NCI-H1436 (cell line): Measurements from ENCODE around the gene PIMREG.

ENCODE experiments used
- DNase-seq: peaks from one replicate; lab custom pipeline; 2025; lab: John Stamatoyannopoulos, UW

The PIMREG gene

DNA sequence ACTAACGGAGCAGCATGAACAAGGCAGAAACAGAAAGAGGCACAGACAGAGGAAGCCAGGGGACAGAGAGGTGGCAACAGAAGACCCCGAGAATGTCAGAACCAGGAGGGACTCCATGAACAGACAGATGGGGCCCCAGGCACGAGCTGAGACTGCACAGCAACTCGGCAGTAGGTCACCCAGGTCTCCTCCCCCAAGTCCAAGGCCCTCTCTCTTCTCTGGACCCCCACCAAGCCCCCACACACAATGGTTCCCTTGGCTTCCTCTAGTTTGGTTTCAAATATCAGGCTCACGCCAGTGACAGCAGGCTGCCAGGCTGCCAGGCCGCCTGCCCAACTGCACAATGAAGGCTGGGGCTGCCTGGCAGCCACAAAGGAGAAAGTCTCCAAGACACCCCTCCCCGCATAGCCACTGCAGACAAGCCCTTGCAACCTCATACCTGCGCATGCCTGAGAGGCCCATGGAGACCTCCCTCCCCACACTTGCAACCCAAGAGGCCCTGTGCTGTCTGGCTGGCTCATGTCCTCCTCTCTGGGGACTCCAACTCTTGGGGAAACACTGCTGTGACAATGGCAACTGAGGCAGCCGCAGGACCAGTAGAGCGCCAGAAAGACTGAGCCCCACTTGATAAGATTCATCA lies 54.8 kb downstream of the PIMREG start:
- DNase-seq: no peak
